ENCODE results near the gene PCCA. TPM values are rescaled to one million over a fixed set of nuclear protein-coding genes. Genes with fewer than 3 reads are reported as not detected.

The PCCA gene
- total RNA-seq, 1 experiment from 2014 or later: 52.8 TPM

GRCh38 chr13:100480676-100481075 is 391.8 kb downstream of the PCCA start:
- Mint-ChIP-seq H3K4me3 (no peak overlapping the region), H3K9me3 (no peaks in the 10 kb centered on the region), H3K36me3 (no peaks in the 10 kb centered on the region), H3K27ac (no peak overlapping the region), H3K27me3 (ENCODE audit: low read depth) (no peaks in the 10 kb centered on the region), H3K4me1 (peaks cover 52% of the 10 kb centered on the region)
- TF ChIP-seq MYBL2 (CRISPR knock-in tag; IDR thresholded peaks at IDR 0.05) (no peak), GABPB1 (CRISPR knock-in tag; IDR thresholded peaks at IDR 0.05) (no peak), TEAD4 (CRISPR knock-in tag; IDR thresholded peaks at IDR 0.05) (no peak), GRHL2 (CRISPR knock-in tag; IDR thresholded peaks at IDR 0.05; ENCODE audit: insufficient replicate concordance, severe bottlenecking) (no peak), PRDM15 (CRISPR knock-in tag; IDR thresholded peaks at IDR 0.05) (no peak), ZNF317 (CRISPR knock-in tag; IDR thresholded peaks at IDR 0.05; ENCODE audit: borderline replicate concordance, low read depth) (no peak), ZNF281 (CRISPR knock-in tag; IDR thresholded peaks at IDR 0.05) (no peak), RELA (CRISPR knock-in tag; IDR thresholded peaks at IDR 0.05; ENCODE audit: borderline replicate concordance) (no peak)
- no peak for DNase-seq (ENCODE audit: low spot score)
- ChIA-PET CTCF (no interaction called here), POLR2A (no interaction called here)
- no peak for ATAC-seq

- no peaks in the 10 kb centered on the region for H3K36me3 Mint-ChIP-seq
- POLR2A ChIA-PET: no interaction called here
- peaks cover 54% of the 10 kb centered on the region for H3K4me1 Mint-ChIP-seq
- DNase-seq (ENCODE audit: low spot score): no peak
- ATAC-seq: no peak
- no peak overlapping the region for H3K27ac Mint-ChIP-seq
- no peaks in the 10 kb centered on the region for H3K9me3 Mint-ChIP-seq
- CTCF ChIA-PET: no interaction called here
- no peaks in the 10 kb centered on the region for H3K27me3 Mint-ChIP-seq (ENCODE audit: low read depth)
- no peak overlapping the region for H3K4me3 Mint-ChIP-seq
- TF ChIP-seq FOXP1 (CRISPR knock-in tag; IDR thresholded peaks at IDR 0.05; ENCODE audit: borderline replicate concordance) (no peak), AFF4 (CRISPR knock-in tag; IDR thresholded peaks at IDR 0.05; ENCODE audit: borderline replicate concordance) (no peak), ZNF232 (CRISPR knock-in tag; IDR thresholded peaks at IDR 0.05) (no peak)
These were observed 394.2 kb downstream of the PCCA start for GRCh38 chr13:100483139-100483538.

GRCh38 chr13:100483841-100484381 is 395.0 kb downstream of the PCCA start:
- H3K4me1 Mint-ChIP-seq: peaks cover 49% of the 10 kb centered on the region
- DNase-seq (ENCODE audit: low spot score) (no peak), ATAC-seq (no peak)
- H3K4me3 Mint-ChIP-seq: no peak overlapping the region
- no peaks in the 10 kb centered on the region for H3K9me3 Mint-ChIP-seq
- 0 out of 2 replicates have a peak, but pooled peaks cover 2% of the 10 kb centered on the region for H3K36me3 Mint-ChIP-seq
- ChIA-PET POLR2A (no interaction called here), CTCF (no interaction called here)
- no peaks in the 10 kb centered on the region for H3K27me3 Mint-ChIP-seq (ENCODE audit: low read depth)
- H3K27ac Mint-ChIP-seq: no peak overlapping the region
- no peak for TF ChIP-seq ZNF281 (CRISPR knock-in tag; IDR thresholded peaks at IDR 0.05)
- TF ChIP-seq ATF6 (CRISPR knock-in tag; IDR thresholded peaks at IDR 0.05): no peak
- no peak for TF ChIP-seq ZNF425 (CRISPR knock-in tag; conservative IDR thresholded peaks at IDR 0.05)
